ENCODE results near the gene CIB4. TPM values are rescaled to one million over a fixed set of nuclear protein-coding genes. Genes with fewer than 3 reads are reported as not detected.

Gene CIB4
- total and polyA plus RNA-seq, 9 of the 15 experiments (the other 6 are each of a cell fraction or from before 2014, with no cell fraction given) = not detected

GRCh38 chr2:26573241-26573925 lies 67.8 kb downstream of the CIB4 start (continued):
- TF ChIP-seq NFATC3 (IDR thresholded peaks at IDR 0.05) (no peak), ZNF717 (CRISPR knock-in tag; IDR thresholded peaks at IDR 0.05) (no peak), ZBTB26 (CRISPR knock-in tag; IDR thresholded peaks at IDR 0.05) (no peak)

GRCh38 chr2:26572591-26572990 lies 68.6 kb downstream of the CIB4 start:
- H3K27ac ChIP-seq (ENCODE audit: extremely low read depth, low read depth, low read length) = no peak overlapping the region
- H4K20me1 ChIP-seq (replicated peaks; ENCODE audit: control insufficient read depth, insufficient read depth, low read length) = peaks cover 14% of the 10 kb centered on the region
- no peaks in the 10 kb centered on the region for H3K9me3 ChIP-seq (replicated peaks; ENCODE audit: control insufficient read depth, insufficient read depth, low read depth, low read length)
- ATAC-seq (no peak), FAIRE-seq (no peak), DNase-seq (ENCODE audit: extremely low read depth in 1 of 4, low spot score in 3 of 4) (no peak)
- 0% methylated on average over 7 of the region's 8 CpGs for WGBS (ENCODE audit: insufficient coverage, low coverage, missing lambda C conversion rate)
- no peaks in the 10 kb centered on the region; a peak in 1 of 5 replicates for H3K4me1 ChIP-seq (replicated peaks in 1 of 2; ENCODE audit: control insufficient read depth in 2 of 2, insufficient read depth in 2 of 2, low read length in 2 of 2)
- no peak overlapping the region for H3K9ac ChIP-seq (ENCODE audit: insufficient read depth in 1 of 2, low read depth in 2 of 2, low read length in 2 of 2)
- intact Hi-C loops (cut with micrococcal nuclease) (no loop called here), in situ Hi-C loops (cut with MboI) (no loop called here)
- H3K36me3 ChIP-seq (ENCODE audit: control insufficient read depth, insufficient read depth, low read length) = no peaks in the 10 kb centered on the region
- H3K79me2 ChIP-seq (ENCODE audit: control insufficient read depth, insufficient read depth, low read length) = no peaks in the 10 kb centered on the region
- TF ChIP-seq HDAC2 (IDR thresholded peaks at IDR 0.05) (no peak), SRSF3 (IDR thresholded peaks at IDR 0.05; ENCODE audit: insufficient read depth, low read length) (no peak), ZC3H4 (CRISPR knock-in tag; IDR thresholded peaks at IDR 0.05; ENCODE audit: borderline replicate concordance) (no peak)
- BruUV-seq (replicated peaks) = no TSS peak
- ChIA-PET CTCF (ENCODE audit: low intra/inter-chr PET ratio) (interaction anchor here (0.6 kb wide), 1 partner anchor 651 kb away, joined by 5 read pairs; no protein-coding TSS in a partner anchor), POLR2A (interaction anchor here (0.6 kb wide), 1 partner anchor 183 kb away, joined by 6 read pairs; no protein-coding TSS in a partner anchor)
- no peaks in the 10 kb centered on the region for H3K9me1 ChIP-seq (ENCODE audit: control insufficient read depth, insufficient read depth, low read length)
- H2AFZ ChIP-seq (ENCODE audit: low read depth, low read length) = no peak overlapping the region
- H3K27me3 ChIP-seq (ENCODE audit: control insufficient read depth in 2 of 2, insufficient read depth in 2 of 2, low read length in 2 of 2) = peaks cover 43 to 86% of the 10 kb centered on the region in 2 experiments
- no peak overlapping the region for H3K4me2 ChIP-seq (ENCODE audit: insufficient read depth, low read length)
- H3K4me3 ChIP-seq = no peak overlapping the region
